ENCODE data around the gene FABP2. TPM values are rescaled to one million over a fixed set of nuclear protein-coding genes. Genes with fewer than 3 reads are reported as not detected.

FABP2 gene
- total RNA-seq, 6 experiments from 2014 or later: 0.09 TPM; not detected in 5

- Histone ChIP-seq H3K4me1 (no peaks in the 10 kb centered on the region), H3K9me3 (no peaks in the 10 kb centered on the region), H3K4me3 (no peak overlapping the region), H3K27ac (no peak overlapping the region), H3K27me3 (no peaks in the 10 kb centered on the region), H3K36me3 (peaks cover 0 to 10% (median 6%) of the 10 kb centered on the region in 4 donors)
- intact Hi-C loops (cut with DNase I): no loop called here
- peak in 2 of 4 donors; percentile 44 to 47 for ATAC-seq
- no peak for DNase-seq
- TF ChIP-seq CTCF (IDR thresholded peaks at IDR 0.05) (no peak), POLR2A (IDR thresholded peaks at IDR 0.05) (no peak)
- 77% methylated on average over 6 of the region's 6 CpGs for WGBS (ENCODE audit: insufficient coverage, low coverage, low lambda C conversion rate, missing lambda C conversion rate)
Measured at GRCh38 chr4:119271361-119272085, 50.4 kb downstream of the FABP2 start.

- WGBS (ENCODE audit: insufficient coverage, low coverage, low lambda C conversion rate, missing lambda C conversion rate): 66% methylated on average over 3 of the region's 3 CpGs
- Histone ChIP-seq H3K9me3 (no peaks in the 10 kb centered on the region), H3K27me3 (no peaks in the 10 kb centered on the region), H3K4me1 (no peaks in the 10 kb centered on the region), H3K36me3 (peaks cover 0 to 14% (median 6%) of the 10 kb centered on the region in 4 donors), H3K4me3 (no peak overlapping the region), H3K27ac (no peak overlapping the region)
- ATAC-seq (peak in 1 of 4 donors; percentile 19), DNase-seq (no peak)
- intact Hi-C loops (cut with DNase I): no loop called here
- TF ChIP-seq CTCF (IDR thresholded peaks at IDR 0.05) (no peak), POLR2A (IDR thresholded peaks at IDR 0.05) (no peak)
Measured at GRCh38 chr4:119268466-119268865, 53.5 kb downstream of the FABP2 start.

Small RNA genes within 50 kb of the gene (small RNA-seq; reads per million reads assigned to genes)
- gene RNU4-33P: 0 reads per million in 2 experiments

Other genes starting within 250 kb of the FABP2 start
- under 1 TPM in 3 of 6 experiments, not detected in 3; 0.07 to 0.19 (median 0.12) TPM for gene MYOZ2, start 186.3 kb downstream of the FABP2 start, total RNA-seq
- gene USP53, start 109.4 kb downstream of the FABP2 start, total RNA-seq: 10 to 100 TPM in 2 of 6 experiments, 1 to 10 TPM in 4; 6.4 to 12.5 (median 8.9) TPM